SK-N-SH (cell line): ENCODE results near the gene EXOC6B. TPM values are rescaled to one million over a fixed set of nuclear protein-coding genes. Genes with fewer than 3 reads are reported as not detected.

ENCODE experiments used
- CTCF ChIA-PET: fragments of 300-600, 350-600 bp; formaldehyde crosslinking; extraction: SDS; loops from one replicate; lab custom pipeline; 2021; lab: Yijun Ruan, JAX
- POLR2A ChIA-PET: fragments of 350-600 bp; sonication (Branson Sonifier 250); formaldehyde crosslinking; extraction: SDS; loops from one replicate; lab custom pipeline; 2020; ENCODE audit warnings: antibody characterized with exemption, inconsistent platforms; lab: Yijun Ruan, JAX
- DNase-seq: peaks from one replicate; pipeline ENCODE4 v3.0.0; 2012
- H2AFZ ChIP-seq: fragments of 200-600 bp; sonication (generic); 2 replicates; pipeline ENCODE4 v1.8.1; 2016; ENCODE audit warnings: antibody characterized with exemption, mild to moderate bottlenecking, low read depth
- H3F3A ChIP-seq: fragments of 200-600 bp; sonication (generic); replicated peaks from 2 replicates; pipeline ENCODE3; 2016; ENCODE audit warnings: antibody characterized with exemption, mild to moderate bottlenecking; ENCODE audit not compliant: insufficient read depth
- H3K27ac ChIP-seq, 2 experiments: fragments of 200-500 bp in 1 of 2; fragments of 200-600 bp in 1 of 2; sonication (Bioruptor generic) in 1 of 2; sonication (generic), shearing (Covaris generic) in 1 of 2; 2 replicates each; pipeline versions ENCODE4 v1.5.1 to v1.6.1; 2014 to 2016; ENCODE audit warnings: low read depth in 2 of 2, inconsistent platforms in 1 of 2, low read length in 1 of 2, mild to moderate bottlenecking in 1 of 2, mixed read lengths in 1 of 2
- H3K27me3 ChIP-seq: fragments of 200-600 bp; sonication (generic), shearing (Covaris generic); 2 replicates; pipeline ENCODE4 v1.6.1; 2016; ENCODE audit warnings: mixed run types; ENCODE audit not compliant: insufficient read depth
- H3K36me3 ChIP-seq, 2 experiments: fragments of 200-500 bp in 1 of 2; fragments of 200-600 bp in 1 of 2; sonication (Bioruptor generic) in 1 of 2; sonication (generic) in 1 of 2; replicated peaks in 1 of 2; 2 replicates each; pipeline versions ENCODE3 to v1.5.1; 2014 to 2016; ENCODE audit warnings: low read length in 1 of 2, mild to moderate bottlenecking in 1 of 2; ENCODE audit not compliant: insufficient read depth in 2 of 2, control insufficient read depth in 1 of 2
- H3K4me1 ChIP-seq, 2 experiments: fragments of 200-500 bp in 1 of 2; fragments of 200-600 bp in 1 of 2; sonication (Bioruptor generic) in 1 of 2; sonication (generic), shearing (Covaris generic) in 1 of 2; 2 replicates each; pipeline versions ENCODE4 v1.5.1 to v1.6.1; 2014 to 2016; ENCODE audit warnings: low read depth in 1 of 2, low read length in 1 of 2, mixed run types in 1 of 2; ENCODE audit not compliant: insufficient read depth in 2 of 2, control insufficient read depth in 1 of 2
- H3K4me2 ChIP-seq: fragments of 200-600 bp; sonication (generic), shearing (Covaris generic); 2 replicates; pipeline ENCODE4 v1.6.1; 2017; ENCODE audit warnings: mixed run types
- H3K4me3 ChIP-seq, 2 experiments: fragments of 200-500 bp in 1 of 2; fragments of 200-600 bp in 1 of 2; sonication (Bioruptor generic) in 1 of 2; sonication (generic), shearing (Covaris generic) in 1 of 2; 2 replicates each; pipeline versions ENCODE4 v1.5.1 to v1.8.1; 2014 to 2016; ENCODE audit warnings: low read depth in 2 of 2, inconsistent platforms in 1 of 2, low read length in 1 of 2, mild to moderate bottlenecking in 1 of 2, mixed read lengths in 1 of 2, moderate library complexity in 1 of 2
- H3K79me2 ChIP-seq: fragments of 200-600 bp; sonication (generic); 2 replicates; pipeline ENCODE4 v1.8.1; 2017; ENCODE audit warnings: mild to moderate bottlenecking; ENCODE audit not compliant: insufficient read depth
- H3K9ac ChIP-seq: fragments of 200-600 bp; sonication (generic); 2 replicates; pipeline ENCODE4 v1.6.1; 2017; ENCODE audit warnings: mixed run types
- H3K9me2 ChIP-seq: fragments of 200-600 bp; sonication (generic); 2 replicates; pipeline ENCODE4 v1.6.1; 2017; ENCODE audit warnings: mixed run types
- H3K9me3 ChIP-seq: fragments of 200-600 bp; sonication (generic); 2 replicates; pipeline ENCODE4 v1.6.1; 2017; ENCODE audit warnings: mixed run types, mild to moderate bottlenecking, moderate library complexity
- H4K20me1 ChIP-seq: fragments of 200-600 bp; sonication (generic); 2 replicates; pipeline ENCODE4 v1.6.1; 2017; ENCODE audit warnings: mild to moderate bottlenecking, mixed run types; ENCODE audit not compliant: insufficient read depth
- CHD2 ChIP-seq: fragments of 150-350 bp; IDR thresholded peaks from 2 replicates; pipeline ENCODE4 v1.6.1; 2018; ENCODE audit warnings: low read length; ENCODE audit not compliant: partially characterized antibody
- ELF1 ChIP-seq: IDR thresholded peaks from 2 replicates; pipeline ENCODE4 v1.4.0; 2012
- FOXJ3 ChIP-seq: sonication (generic); formaldehyde crosslinking; IDR thresholded peaks from 2 replicates; pipeline ENCODE4 v1.5.1; 2020; ENCODE audit warnings: mild to moderate bottlenecking, missing genetic modification reagents
- JUND ChIP-seq: IDR thresholded peaks from 2 replicates; pipeline ENCODE4 v1.4.0; 2012
- REST ChIP-seq: IDR thresholded peaks from 2 replicates; pipeline ENCODE4 v1.6.1; 2012; ENCODE audit warnings: mild to moderate bottlenecking, low read depth, low read length, moderate library complexity
- SIN3A ChIP-seq: IDR thresholded peaks from 2 replicates; pipeline ENCODE4 v1.6.1; 2012; ENCODE audit warnings: low read depth, mild to moderate bottlenecking, low read length, moderate library complexity, borderline replicate concordance
- USF1 ChIP-seq: IDR thresholded peaks from 2 replicates; pipeline ENCODE4 v1.4.0; 2012; ENCODE audit warnings: low read depth, borderline replicate concordance
- YY1 ChIP-seq: IDR thresholded peaks from 2 replicates; pipeline ENCODE4 v1.4.0; 2012; ENCODE audit warnings: low read depth, mild to moderate bottlenecking
- WGBS: methylation state at CpG from one replicate; pipeline ENCODE4 v1.1.6; 2017; ENCODE audit warnings: low lambda C conversion rate; 5-methylcytosine and 5-hydroxymethylcytosine counted together
- polyA plus RNA-seq, 3 experiments: library from polyadenylated mRNA; depleted of rRNA; stranded (reverse); fragments of >200 nt; gene quantifications; 2 replicates each; pipeline ENCODE4 v1.2.3, GENCODE V29; 2012

The EXOC6B gene
- polyA plus RNA-seq, 1 of the 3 experiments (the other 2 are of a cell fraction), result 7.4 TPM

- no peak for TF ChIP-seq USF1
- TF ChIP-seq YY1, result no peak
- no peak for TF ChIP-seq FOXJ3 (CRISPR knock-in tag)
- no peak for TF ChIP-seq JUND
- TF ChIP-seq ELF1, result no peak
- TF ChIP-seq SIN3A, result no peak
- no peak for TF ChIP-seq CHD2
- TF ChIP-seq, all 33 proteins: peak for 0
Measured at GRCh38 chr2:72847534-72848315, 21.9 kb upstream of the EXOC6B start (continued).

GRCh38 chr2:72846171-72847095, 20.6 kb upstream of the EXOC6B start:
- DNase-seq, result no peak
- no peaks in the 10 kb centered on the region for H3K9me3 ChIP-seq
- H3K79me2 ChIP-seq, result no peaks in the 10 kb centered on the region
- H3K4me1 ChIP-seq, result no peaks in the 10 kb centered on the region
- H3K9me2 ChIP-seq, result no peaks in the 10 kb centered on the region
- TF ChIP-seq YY1 (no peak), REST (peak; percentile 88)
- H3K36me3 ChIP-seq, result no peaks in the 10 kb centered on the region
- no peak overlapping the region for H3K4me2 ChIP-seq
- no peak overlapping the region for H3K9ac ChIP-seq
- ChIA-PET CTCF (interaction anchor here (1.1 to 1.4 kb wide), 3 partner anchors 13 to 16 kb away, joined by 4 to 5 read pairs (median 5); no protein-coding TSS in a partner anchor), POLR2A (no interaction called here)
- no peak overlapping the region for H3K4me3 ChIP-seq
- no peaks in the 10 kb centered on the region for H4K20me1 ChIP-seq
- H3F3A ChIP-seq, result no peaks in the 10 kb centered on the region
- H3K27me3 ChIP-seq, result peaks cover 13% of the 10 kb centered on the region; the same call in 1 of the 2 replicates
- H3K27ac ChIP-seq, result no peak overlapping the region
- H2AFZ ChIP-seq, result no peak overlapping the region
- 67% methylated on average over 6 of the region's 6 CpGs for WGBS
